NCI-H345 treated with DMSO at 0.1 percent for 48 hours (cell line): ENCODE measurements around the gene CYTH4.
"Not testable (repeated sequence)": the region's sequence is repeated elsewhere in the genome, so short reads cannot be mapped to it uniquely, and the experiment has no call there.

Experiments used
- DNase-seq: peaks from one replicate; lab custom pipeline; 2025; ENCODE audit not compliant: unreplicated experiment; lab: John Stamatoyannopoulos, UW

CYTH4 gene

DNA sequence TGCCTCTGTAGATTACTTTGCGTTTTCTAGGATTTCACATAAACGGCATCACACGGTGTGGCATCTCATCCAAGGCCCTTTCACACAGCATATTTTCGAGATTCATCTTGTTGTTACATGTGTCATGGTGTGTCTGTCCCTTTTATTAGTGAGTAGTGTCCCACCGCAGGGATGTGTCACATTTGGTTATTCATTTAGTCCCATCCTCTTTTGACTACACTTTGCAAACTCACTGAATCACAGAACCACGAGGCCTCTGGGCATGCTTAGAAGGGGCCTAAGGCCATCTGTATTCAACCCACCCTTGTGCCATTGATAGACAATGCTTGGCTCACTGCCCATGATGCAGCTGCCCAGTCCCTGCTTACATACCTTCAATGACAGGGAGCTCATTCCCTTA lies 34.1 kb upstream of the CYTH4 start:
- no peak for DNase-seq

DNA sequence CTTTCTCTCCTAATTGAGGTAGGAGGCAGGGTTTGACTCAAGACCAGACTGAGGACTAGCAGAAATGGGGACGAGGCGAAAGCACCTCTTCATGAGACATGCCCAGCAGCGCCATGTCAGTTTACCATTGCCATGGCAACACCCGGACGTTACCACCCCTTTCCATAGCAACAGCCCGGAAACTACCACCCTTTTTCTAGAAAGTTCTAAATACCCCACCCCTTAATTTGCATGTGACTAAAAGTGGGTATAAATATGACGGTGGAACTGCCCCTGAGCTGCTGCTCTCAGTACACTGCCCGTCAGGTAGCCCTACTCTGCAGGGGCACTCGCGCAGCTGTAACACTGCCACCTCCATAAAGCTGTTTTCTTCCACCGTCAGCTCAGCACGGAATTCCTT lies 32.3 kb upstream of the CYTH4 start:
- no peak for DNase-seq

- not testable (repeated sequence) for DNase-seq
Measured at GRCh38 chr22:37251836-37252235, 30.5 kb upstream of the CYTH4 start.

- no peak for DNase-seq
Measured at GRCh38 chr22:37253126-37253660, 29.1 kb upstream of the CYTH4 start.

DNA sequence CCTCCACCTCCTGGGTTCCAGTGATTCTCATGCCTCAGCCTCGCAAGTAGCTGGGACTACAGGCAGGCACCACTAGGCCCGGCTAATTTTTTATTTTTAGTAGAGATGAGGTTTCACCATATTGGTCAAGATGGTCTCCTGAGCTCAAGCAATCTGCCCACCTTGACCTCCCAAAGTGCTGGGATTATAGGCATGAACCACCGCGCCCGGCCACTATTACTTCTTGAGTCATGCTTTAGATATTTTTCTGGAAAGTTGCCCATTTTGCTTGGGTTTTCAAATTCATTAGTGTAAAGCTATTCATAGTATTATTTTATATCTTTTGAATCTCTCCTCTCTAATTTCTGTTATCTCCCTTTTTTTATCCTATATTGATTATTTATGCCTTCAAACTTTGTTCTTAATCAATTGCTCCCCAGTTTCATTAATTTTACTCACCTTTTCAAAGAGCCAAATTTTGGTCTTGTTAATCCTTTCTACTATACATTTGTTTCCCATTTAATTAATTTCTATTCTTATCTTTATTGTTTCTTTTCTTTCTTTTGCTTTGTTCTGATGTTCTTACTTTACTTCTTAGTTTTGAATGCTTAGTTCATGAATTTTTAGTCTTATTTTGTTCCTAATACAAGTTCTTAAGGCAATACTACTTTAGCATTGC lies 28.0 kb upstream of the CYTH4 start:
- no peak for DNase-seq

- DNase-seq, result no peak
Measured at GRCh38 chr22:37254867-37255233, 27.5 kb upstream of the CYTH4 start.

DNA sequence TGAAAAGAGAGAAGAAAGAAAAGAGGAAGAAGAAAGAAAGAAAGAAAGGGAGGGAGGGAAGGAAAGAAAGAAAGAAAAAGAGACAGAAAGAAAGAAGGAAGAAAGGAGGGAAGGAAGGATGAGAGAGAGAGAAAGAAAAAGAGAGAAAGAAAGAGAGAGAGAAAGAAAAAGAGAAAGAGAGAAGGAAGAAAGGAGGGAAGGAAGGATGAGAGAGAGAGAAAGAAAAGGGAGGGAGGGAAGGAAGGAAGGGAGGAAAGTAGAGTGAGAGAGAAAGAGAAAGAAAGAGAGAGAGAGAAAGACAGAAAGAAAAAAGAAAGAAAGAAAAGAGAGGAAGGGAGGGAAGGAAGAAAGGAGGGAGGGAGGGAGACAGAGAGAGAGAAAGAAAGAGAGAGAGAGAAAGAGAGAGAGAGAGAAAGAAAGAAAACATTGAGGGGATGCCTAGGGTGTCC lies 26.7 kb upstream of the CYTH4 start:
- no peak for DNase-seq

GRCh38 chr22:37256075-37256726 lies 26.1 kb upstream of the CYTH4 start:
- no peak for DNase-seq

GRCh38 chr22:37258005-37258752 lies 24.1 kb upstream of the CYTH4 start:
- DNase-seq, result no peak

DNA sequence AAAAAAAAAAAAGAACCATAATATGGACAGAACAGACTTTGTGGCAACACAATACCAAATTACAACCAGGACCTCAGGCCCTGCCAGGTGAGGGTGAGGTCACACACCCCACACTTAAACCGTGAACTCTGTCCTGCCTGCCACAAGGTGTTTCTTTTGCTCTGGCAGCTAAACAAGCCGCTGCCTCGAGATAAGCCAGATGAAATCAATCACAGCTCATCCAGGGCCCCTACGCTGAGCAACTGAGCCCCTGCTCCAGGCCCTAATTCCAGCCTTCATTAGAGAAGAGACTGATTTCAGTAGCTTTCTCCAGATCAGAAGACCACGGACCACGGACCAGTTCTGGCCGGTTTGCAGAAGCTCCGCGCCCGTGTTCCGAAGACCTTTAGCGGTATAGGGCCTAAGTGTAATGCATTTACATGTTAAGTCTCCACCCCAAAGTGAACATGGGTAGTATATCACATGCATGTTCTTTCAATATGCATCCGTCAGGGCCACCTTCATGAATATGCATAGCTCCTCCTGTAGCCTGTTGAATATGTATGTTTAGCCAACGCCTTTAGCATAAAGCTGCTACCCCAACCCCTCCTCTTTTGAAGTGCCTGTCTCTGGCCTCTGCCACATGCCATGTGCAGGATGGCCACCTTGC lies 23.4 kb upstream of the CYTH4 start:
- DNase-seq, result no peak

- DNase-seq, result no peak
Measured at GRCh38 chr22:37259540-37260029, 22.7 kb upstream of the CYTH4 start.

DNA sequence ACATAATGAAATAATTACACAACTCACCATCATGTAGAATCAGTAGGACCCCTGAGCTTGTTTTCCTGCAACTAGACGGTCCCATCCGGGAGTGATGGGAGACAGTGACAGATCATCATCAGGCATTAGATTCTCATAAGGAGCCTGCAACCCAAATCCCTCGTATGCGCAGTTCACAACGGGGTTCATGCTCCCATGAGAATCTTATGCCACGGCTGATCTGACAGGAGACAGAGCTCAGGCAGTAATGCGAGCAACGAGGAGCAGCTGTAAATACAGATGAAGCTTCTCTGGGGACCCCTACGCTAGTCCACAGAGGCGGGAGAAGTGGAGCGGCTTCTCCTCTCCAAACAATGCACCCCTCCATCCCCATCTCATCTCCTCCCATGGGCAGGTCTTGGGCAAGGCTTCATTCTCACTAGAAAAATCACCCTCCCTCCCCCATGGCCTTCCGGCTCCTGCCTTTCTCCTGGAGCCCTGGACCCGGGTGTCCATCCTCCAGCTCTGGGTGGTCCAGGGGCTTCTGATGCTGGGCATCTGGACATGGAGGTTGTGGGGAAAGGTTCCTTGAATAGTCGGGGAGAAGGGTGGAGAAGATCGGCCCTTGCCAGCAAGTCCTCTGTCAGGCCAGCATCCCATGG lies 22.0 kb upstream of the CYTH4 start:
- DNase-seq, result no peak

- peak; percentile 36 for DNase-seq
Measured at GRCh38 chr22:37260901-37261336, 21.4 kb upstream of the CYTH4 start.

GRCh38 chr22:37262346-37262745 lies 20.0 kb upstream of the CYTH4 start:
- DNase-seq, result no peak

GRCh38 chr22:37263966-37264887 lies 18.1 kb upstream of the CYTH4 start:
- no peak for DNase-seq

DNA sequence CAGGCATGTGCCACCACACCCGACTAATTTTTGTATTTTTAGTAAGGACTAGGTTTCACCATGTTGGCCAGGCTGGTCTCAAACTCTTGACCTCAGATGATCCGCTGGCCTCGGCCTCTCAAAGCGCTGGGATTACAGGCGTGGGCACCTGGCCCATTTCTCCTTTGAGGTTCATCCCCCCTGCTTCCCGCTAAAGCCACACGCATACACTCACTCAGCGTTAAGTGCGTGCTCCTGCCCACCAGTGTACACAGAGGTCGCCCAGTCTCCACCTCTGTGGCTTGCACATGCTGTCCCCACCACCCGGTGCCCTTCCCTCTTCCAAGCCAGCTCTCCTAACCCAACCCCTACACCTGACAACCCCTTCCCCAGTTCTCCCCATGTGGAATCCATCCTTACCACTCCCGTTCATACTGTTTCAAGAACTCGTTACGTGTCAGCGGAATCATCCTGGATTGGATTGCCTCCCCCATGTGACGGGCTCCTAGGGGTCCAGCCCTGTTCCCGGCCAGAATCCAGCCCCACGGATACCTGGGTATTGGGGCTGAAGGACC lies 15.7 kb upstream of the CYTH4 start:
- no peak for DNase-seq

DNA sequence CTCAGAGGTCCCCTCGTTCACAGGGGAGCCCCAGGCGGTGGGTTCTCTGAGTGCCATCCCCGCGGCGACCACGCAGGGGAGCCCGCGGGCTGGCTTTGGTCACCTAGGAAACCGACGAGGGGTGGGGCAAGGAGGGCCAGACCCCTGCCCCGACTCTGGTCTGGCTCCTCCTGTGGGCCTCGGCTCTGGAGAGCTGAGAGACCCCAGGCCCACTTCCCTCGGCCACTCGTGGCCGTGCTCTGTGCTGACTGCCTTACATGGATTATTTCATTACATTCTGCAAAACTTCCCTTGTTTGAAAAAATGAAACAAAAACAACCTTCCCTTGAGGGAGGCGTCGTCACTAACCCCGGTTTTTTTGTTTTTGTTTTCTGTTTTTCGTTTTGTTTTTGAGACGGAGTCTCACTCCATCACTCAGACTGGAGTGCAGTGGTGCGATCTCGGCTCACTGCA lies 15.1 kb upstream of the CYTH4 start:
- DNase-seq, result no peak

GRCh38 chr22:37267661-37268413 lies 14.5 kb upstream of the CYTH4 start:
- no peak for DNase-seq
